ENCODE measurements around the gene ZMPSTE24.

The ZMPSTE24 gene

DNA sequence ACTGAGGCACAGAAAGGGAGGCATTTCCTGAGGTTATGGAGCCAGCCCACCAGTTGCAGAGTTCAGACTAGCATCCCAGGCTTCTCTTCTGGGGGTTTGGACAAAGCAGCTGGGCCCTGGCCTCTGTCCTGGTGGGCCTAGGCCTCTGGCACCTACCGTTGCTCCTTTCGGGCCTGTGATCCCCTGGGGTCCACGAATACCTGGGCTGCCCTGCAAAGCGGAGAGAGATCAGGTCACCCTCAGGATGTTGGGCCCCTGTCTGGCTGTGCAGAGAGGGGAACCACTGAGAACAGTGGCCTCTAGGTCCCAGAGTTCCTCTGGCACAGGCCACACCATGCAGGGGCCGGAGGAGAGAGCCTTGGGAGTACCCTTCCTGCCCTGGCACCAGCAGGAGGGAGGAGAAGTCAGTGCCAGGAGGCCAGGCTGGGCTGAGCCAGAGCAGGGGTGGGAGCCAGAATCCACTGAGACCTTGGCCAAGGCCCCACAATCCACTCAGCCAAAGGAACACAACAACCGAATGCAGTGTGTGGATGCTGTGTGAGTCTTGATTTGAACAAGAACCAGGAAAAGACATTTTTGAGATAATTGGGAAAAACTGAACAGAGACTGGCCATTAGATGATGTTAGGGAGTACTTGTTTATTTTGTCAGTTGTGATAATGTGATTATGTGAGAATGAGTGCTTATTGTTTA is 50.1 kb downstream of the ZMPSTE24 start:
- TF ChIP-seq, protein P1, sequence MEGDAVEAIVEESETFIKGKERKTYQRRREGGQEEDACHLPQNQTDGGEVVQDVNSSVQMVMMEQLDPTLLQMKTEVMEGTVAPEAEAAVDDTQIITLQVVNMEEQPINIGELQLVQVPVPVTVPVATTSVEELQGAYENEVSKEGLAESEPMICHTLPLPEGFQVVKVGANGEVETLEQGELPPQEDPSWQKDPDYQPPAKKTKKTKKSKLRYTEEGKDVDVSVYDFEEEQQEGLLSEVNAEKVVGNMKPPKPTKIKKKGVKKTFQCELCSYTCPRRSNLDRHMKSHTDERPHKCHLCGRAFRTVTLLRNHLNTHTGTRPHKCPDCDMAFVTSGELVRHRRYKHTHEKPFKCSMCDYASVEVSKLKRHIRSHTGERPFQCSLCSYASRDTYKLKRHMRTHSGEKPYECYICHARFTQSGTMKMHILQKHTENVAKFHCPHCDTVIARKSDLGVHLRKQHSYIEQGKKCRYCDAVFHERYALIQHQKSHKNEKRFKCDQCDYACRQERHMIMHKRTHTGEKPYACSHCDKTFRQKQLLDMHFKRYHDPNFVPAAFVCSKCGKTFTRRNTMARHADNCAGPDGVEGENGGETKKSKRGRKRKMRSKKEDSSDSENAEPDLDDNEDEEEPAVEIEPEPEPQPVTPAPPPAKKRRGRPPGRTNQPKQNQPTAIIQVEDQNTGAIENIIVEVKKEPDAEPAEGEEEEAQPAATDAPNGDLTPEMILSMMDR (IDR thresholded peaks at IDR 0.05; ENCODE audit: insufficient read depth, low read depth, low read length, missing control alignments) = no peak
- no peak overlapping the region for H3K4me3 ChIP-seq (ENCODE audit: low read length)
- DNase-seq (ENCODE audit: low read depth) = no peak

- no peak overlapping the region for H3K4me3 ChIP-seq (ENCODE audit: low read length)
- TF ChIP-seq, protein P1 (IDR thresholded peaks at IDR 0.05; ENCODE audit: insufficient read depth, low read depth, low read length, missing control alignments) = no peak
- no peak for DNase-seq (ENCODE audit: low read depth)
These were observed 51.5 kb downstream of the ZMPSTE24 start for GRCh38 chr1:40309374-40310128.

- no peak for DNase-seq (ENCODE audit: low read depth)
- no peak overlapping the region for H3K4me3 ChIP-seq (ENCODE audit: low read length)
- TF ChIP-seq, protein P1 (IDR thresholded peaks at IDR 0.05; ENCODE audit: insufficient read depth, low read depth, low read length, missing control alignments) = no peak
These were observed 52.1 kb downstream of the ZMPSTE24 start for GRCh38 chr1:40310129-40310461.

GRCh38 chr1:40310983-40311642 is 53.1 kb downstream of the ZMPSTE24 start:
- TF ChIP-seq, protein P1 (IDR thresholded peaks at IDR 0.05; ENCODE audit: insufficient read depth, low read depth, low read length, missing control alignments) = no peak
- DNase-seq (ENCODE audit: low read depth) = no peak
- no peak overlapping the region for H3K4me3 ChIP-seq (ENCODE audit: low read length)

GRCh38 chr1:40311692-40312091 is 53.7 kb downstream of the ZMPSTE24 start:
- DNase-seq (ENCODE audit: low read depth) = no peak
- TF ChIP-seq, protein P1 (IDR thresholded peaks at IDR 0.05; ENCODE audit: insufficient read depth, low read depth, low read length, missing control alignments) = no peak
- no peak overlapping the region for H3K4me3 ChIP-seq (ENCODE audit: low read length)

DNA sequence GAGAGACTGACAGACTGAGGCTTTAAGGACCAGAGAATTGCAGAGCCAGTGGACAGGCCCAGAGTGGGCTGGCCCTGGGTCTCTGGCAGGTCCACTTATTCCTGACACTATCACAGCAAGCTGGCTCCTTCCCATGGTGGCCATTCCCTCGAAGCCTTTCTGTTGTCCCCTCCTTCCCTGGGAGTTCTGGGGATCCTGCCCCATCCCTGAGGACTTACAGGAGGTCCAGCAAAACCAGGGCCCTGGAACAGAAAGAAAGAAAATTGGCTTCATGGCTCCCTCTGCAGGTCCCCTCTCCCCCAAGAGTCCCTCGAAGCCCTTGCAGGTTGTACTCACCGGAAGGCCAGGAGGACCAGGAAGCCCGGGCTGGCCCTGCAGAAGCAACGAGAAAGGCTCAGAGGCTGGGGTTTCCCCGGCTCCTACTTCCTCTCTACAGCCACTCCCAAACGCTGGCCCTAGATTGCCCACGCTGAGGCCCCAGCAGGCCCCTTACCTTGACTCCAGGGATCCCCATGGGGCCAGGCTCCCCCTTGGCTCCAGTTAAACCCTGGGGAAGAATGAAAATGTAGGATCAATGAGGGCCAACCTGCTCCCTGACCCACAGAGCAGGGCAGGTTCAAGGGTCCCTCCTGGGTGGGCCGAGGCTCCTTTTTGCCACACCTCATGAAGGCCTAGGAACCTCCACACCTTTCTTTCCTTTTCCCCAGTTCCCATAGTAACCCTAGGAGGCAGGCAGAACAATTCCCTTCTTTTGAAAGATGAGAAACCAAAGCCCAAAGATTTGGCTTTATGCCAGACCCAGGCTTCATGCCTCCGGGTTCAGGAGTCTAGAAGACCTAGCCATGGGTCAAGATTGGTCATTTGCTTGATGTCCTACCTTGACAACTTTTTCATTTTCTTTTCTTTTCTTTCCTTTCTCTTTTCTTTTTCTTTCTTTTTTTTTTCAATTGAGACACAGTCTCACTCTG is 54.5 kb downstream of the ZMPSTE24 start:
- DNase-seq (ENCODE audit: low read depth) = peak; percentile 45
- TF ChIP-seq, protein P1 (IDR thresholded peaks at IDR 0.05; ENCODE audit: insufficient read depth, low read depth, low read length, missing control alignments) = no peak
- no peak overlapping the region for H3K4me3 ChIP-seq (ENCODE audit: low read length)
